Measurements from ENCODE around the gene KCNH1. TPM values are rescaled to one million over a fixed set of nuclear protein-coding genes. Genes with fewer than 3 reads are reported as not detected.

KCNH1 gene
- total and polyA plus RNA-seq, 2 experiments from 2014 or later, result 0.28 TPM; not detected in 1

DNA sequence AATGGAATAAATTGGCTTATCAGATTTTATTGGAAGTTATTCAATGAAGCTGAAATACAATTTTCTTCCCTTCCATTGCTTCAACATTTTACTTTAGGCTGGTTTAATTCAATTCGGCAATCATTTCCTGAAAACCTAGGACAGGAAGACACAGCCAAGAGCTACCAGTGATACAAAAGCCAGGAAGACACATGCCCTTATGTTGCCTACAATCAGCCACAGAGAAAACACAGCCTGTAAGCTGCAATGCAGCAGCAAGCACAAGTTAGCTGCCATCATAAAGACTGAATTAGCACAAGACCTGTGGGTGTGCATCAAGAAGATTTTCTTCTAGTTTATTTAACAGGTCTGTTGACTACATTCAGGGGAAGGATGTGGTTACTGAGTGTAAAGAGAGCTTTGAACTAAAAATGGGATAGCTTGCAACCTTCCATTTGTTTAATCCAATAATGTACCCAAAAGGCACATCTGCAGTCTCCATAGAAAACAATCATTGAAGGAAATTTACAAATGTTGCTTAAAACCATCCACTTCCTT is 193.8 kb downstream of the KCNH1 start:
- H3K4me1 Mint-ChIP-seq, result no peaks in the 10 kb centered on the region
- H3K27me3 ChIP-seq (ENCODE audit: insufficient read depth), result no peaks in the 10 kb centered on the region
- H4K20me1 ChIP-seq (replicated peaks; ENCODE audit: insufficient read depth), result no peaks in the 10 kb centered on the region
- no peak overlapping the region for H3K4me3 Mint-ChIP-seq
- no peaks in the 10 kb centered on the region for H3K9me2 ChIP-seq (ENCODE audit: insufficient read depth)
- H3K27ac ChIP-seq (ENCODE audit: low read depth), result no peak overlapping the region
- no peak overlapping the region for H2AFZ ChIP-seq
- no peaks in the 10 kb centered on the region for H3F3A ChIP-seq (replicated peaks; ENCODE audit: low read depth)
- no peaks in the 10 kb centered on the region for H3K27me3 Mint-ChIP-seq (ENCODE audit: insufficient read depth, low read depth, poor library complexity)
- no peaks in the 10 kb centered on the region for H3K79me2 ChIP-seq (replicated peaks; ENCODE audit: insufficient read depth)
- no peaks in the 10 kb centered on the region for H3K4me1 ChIP-seq (ENCODE audit: insufficient read depth)
- no peak overlapping the region for H3K4me2 ChIP-seq
- DNase-seq (ENCODE audit: low spot score), result no peak
- no peak overlapping the region for H3K27ac Mint-ChIP-seq
- ATAC-seq, result no peak
- H3K36me3 ChIP-seq (ENCODE audit: insufficient read depth), result no peaks in the 10 kb centered on the region
- no peak overlapping the region for H3K4me3 ChIP-seq
- no peaks in the 10 kb centered on the region for H3K9me3 Mint-ChIP-seq
- no peaks in the 10 kb centered on the region for H3K36me3 Mint-ChIP-seq (ENCODE audit: low read depth)
- TF ChIP-seq ZNF331 (CRISPR knock-in tag; IDR thresholded peaks at IDR 0.05; ENCODE audit: low read depth) (no peak), EZH2 (IDR thresholded peaks at IDR 0.05; ENCODE audit: low read depth, unreplicated experiment) (no peak), CREB1 (CRISPR knock-in tag; IDR thresholded peaks at IDR 0.05; ENCODE audit: low read depth) (no peak), ZNF114 (CRISPR knock-in tag; IDR thresholded peaks at IDR 0.05) (no peak), EZH2phosphoT487 (IDR thresholded peaks at IDR 0.05; ENCODE audit: unreplicated experiment) (no peak), POLR2AphosphoS5 (IDR thresholded peaks at IDR 0.05; ENCODE audit: low read depth) (no peak), STAT1 (IDR thresholded peaks at IDR 0.05; ENCODE audit: unreplicated experiment) (no peak)
- TF ChIP-seq, protein P1, sequence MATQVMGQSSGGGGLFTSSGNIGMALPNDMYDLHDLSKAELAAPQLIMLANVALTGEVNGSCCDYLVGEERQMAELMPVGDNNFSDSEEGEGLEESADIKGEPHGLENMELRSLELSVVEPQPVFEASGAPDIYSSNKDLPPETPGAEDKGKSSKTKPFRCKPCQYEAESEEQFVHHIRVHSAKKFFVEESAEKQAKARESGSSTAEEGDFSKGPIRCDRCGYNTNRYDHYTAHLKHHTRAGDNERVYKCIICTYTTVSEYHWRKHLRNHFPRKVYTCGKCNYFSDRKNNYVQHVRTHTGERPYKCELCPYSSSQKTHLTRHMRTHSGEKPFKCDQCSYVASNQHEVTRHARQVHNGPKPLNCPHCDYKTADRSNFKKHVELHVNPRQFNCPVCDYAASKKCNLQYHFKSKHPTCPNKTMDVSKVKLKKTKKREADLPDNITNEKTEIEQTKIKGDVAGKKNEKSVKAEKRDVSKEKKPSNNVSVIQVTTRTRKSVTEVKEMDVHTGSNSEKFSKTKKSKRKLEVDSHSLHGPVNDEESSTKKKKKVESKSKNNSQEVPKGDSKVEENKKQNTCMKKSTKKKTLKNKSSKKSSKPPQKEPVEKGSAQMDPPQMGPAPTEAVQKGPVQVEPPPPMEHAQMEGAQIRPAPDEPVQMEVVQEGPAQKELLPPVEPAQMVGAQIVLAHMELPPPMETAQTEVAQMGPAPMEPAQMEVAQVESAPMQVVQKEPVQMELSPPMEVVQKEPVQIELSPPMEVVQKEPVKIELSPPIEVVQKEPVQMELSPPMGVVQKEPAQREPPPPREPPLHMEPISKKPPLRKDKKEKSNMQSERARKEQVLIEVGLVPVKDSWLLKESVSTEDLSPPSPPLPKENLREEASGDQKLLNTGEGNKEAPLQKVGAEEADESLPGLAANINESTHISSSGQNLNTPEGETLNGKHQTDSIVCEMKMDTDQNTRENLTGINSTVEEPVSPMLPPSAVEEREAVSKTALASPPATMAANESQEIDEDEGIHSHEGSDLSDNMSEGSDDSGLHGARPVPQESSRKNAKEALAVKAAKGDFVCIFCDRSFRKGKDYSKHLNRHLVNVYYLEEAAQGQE (IDR thresholded peaks at IDR 0.05; ENCODE audit: unreplicated experiment), result no peak
- TF ChIP-seq, protein P2, sequence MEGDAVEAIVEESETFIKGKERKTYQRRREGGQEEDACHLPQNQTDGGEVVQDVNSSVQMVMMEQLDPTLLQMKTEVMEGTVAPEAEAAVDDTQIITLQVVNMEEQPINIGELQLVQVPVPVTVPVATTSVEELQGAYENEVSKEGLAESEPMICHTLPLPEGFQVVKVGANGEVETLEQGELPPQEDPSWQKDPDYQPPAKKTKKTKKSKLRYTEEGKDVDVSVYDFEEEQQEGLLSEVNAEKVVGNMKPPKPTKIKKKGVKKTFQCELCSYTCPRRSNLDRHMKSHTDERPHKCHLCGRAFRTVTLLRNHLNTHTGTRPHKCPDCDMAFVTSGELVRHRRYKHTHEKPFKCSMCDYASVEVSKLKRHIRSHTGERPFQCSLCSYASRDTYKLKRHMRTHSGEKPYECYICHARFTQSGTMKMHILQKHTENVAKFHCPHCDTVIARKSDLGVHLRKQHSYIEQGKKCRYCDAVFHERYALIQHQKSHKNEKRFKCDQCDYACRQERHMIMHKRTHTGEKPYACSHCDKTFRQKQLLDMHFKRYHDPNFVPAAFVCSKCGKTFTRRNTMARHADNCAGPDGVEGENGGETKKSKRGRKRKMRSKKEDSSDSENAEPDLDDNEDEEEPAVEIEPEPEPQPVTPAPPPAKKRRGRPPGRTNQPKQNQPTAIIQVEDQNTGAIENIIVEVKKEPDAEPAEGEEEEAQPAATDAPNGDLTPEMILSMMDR (conservative IDR thresholded peaks at IDR 0.05; ENCODE audit: low read depth in 2 of 2), result no peak
- TF ChIP-seq, protein P3, sequence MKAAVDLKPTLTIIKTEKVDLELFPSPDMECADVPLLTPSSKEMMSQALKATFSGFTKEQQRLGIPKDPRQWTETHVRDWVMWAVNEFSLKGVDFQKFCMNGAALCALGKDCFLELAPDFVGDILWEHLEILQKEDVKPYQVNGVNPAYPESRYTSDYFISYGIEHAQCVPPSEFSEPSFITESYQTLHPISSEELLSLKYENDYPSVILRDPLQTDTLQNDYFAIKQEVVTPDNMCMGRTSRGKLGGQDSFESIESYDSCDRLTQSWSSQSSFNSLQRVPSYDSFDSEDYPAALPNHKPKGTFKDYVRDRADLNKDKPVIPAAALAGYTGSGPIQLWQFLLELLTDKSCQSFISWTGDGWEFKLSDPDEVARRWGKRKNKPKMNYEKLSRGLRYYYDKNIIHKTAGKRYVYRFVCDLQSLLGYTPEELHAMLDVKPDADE (IDR thresholded peaks at IDR 0.05), result no peak
- TF ChIP-seq, protein P4, sequence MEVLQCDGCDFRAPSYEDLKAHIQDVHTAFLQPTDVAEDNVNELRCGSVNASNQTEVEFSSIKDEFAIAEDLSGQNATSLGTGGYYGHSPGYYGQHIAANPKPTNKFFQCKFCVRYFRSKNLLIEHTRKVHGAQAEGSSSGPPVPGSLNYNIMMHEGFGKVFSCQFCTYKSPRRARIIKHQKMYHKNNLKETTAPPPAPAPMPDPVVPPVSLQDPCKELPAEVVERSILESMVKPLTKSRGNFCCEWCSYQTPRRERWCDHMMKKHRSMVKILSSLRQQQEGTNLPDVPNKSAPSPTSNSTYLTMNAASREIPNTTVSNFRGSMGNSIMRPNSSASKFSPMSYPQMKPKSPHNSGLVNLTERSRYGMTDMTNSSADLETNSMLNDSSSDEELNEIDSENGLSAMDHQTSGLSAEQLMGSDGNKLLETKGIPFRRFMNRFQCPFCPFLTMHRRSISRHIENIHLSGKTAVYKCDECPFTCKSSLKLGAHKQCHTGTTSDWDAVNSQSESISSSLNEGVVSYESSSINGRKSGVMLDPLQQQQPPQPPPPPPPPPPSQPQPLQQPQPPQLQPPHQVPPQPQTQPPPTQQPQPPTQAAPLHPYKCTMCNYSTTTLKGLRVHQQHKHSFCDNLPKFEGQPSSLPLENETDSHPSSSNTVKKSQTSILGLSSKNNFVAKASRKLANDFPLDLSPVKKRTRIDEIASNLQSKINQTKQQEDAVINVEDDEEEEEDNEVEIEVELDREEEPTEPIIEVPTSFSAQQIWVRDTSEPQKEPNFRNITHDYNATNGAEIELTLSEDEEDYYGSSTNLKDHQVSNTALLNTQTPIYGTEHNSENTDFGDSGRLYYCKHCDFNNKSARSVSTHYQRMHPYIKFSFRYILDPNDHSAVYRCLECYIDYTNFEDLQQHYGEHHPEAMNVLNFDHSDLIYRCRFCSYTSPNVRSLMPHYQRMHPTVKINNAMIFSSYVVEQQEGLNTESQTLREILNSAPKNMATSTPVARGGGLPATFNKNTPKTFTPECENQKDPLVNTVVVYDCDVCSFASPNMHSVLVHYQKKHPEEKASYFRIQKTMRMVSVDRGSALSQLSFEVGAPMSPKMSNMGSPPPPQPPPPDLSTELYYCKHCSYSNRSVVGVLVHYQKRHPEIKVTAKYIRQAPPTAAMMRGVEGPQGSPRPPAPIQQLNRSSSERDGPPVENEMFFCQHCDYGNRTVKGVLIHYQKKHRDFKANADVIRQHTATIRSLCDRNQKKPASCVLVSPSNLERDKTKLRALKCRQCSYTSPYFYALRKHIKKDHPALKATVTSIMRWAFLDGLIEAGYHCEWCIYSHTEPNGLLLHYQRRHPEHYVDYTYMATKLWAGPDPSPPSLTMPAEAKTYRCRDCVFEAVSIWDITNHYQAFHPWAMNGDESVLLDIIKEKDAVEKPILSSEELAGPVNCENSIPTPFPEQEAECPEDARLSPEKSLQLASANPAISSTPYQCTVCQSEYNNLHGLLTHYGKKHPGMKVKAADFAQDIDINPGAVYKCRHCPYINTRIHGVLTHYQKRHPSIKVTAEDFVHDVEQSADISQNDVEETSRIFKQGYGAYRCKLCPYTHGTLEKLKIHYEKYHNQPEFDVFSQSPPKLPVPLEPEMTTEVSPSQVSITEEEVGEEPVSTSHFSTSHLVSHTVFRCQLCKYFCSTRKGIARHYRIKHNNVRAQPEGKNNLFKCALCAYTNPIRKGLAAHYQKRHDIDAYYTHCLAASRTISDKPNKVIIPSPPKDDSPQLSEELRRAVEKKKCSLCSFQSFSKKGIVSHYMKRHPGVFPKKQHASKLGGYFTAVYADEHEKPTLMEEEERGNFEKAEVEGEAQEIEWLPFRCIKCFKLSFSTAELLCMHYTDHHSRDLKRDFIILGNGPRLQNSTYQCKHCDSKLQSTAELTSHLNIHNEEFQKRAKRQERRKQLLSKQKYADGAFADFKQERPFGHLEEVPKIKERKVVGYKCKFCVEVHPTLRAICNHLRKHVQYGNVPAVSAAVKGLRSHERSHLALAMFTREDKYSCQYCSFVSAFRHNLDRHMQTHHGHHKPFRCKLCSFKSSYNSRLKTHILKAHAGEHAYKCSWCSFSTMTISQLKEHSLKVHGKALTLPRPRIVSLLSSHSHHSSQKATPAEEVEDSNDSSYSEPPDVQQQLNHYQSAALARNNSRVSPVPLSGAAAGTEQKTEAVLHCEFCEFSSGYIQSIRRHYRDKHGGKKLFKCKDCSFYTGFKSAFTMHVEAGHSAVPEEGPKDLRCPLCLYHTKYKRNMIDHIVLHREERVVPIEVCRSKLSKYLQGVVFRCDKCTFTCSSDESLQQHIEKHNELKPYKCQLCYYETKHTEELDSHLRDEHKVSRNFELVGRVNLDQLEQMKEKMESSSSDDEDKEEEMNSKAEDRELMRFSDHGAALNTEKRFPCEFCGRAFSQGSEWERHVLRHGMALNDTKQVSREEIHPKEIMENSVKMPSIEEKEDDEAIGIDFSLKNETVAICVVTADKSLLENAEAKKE (CRISPR knock-in tag; IDR thresholded peaks at IDR 0.05), result no peak

All from GM23338 (cell line).